Right atrium auricular region (tissue), 2 donors: ENCODE data around the gene POLR1F. TPM values are rescaled to one million over a fixed set of nuclear protein-coding genes. Genes with fewer than 3 reads are reported as not detected.

ENCODE experiments used
- DNase-seq: peaks from one replicate; pipeline ENCODE4 v3.0.0-alpha.2; 2019; ENCODE audit warnings: low spot score
- H3K27ac ChIP-seq, 2 donors: fragments of 200-600 bp; sonication (generic); 1 replicate in 1 of 2; 2 replicates in 1 of 2; pipeline ENCODE4 v1.5.1; 2016 to 2019
- H3K27me3 ChIP-seq, 2 donors: fragments of 200-600 bp; sonication (generic); one replicate each; pipeline versions ENCODE4 v1.5.1 to v1.6.0; 2017 to 2019
- H3K36me3 ChIP-seq: fragments of 200-600 bp; sonication (generic); one replicate; pipeline ENCODE4 v1.5.1; 2016
- H3K4me1 ChIP-seq, 2 donors: fragments of 200-600 bp; sonication (generic); one replicate each; pipeline versions ENCODE4 v1.5.1 to v1.6.0; 2017 to 2019
- H3K4me3 ChIP-seq, 2 donors: fragments of 200-600 bp; sonication (generic); 1 replicate in 1 of 2; 2 replicates in 1 of 2; pipeline ENCODE4 v1.5.1; 2017 to 2019; ENCODE audit warnings: mild to moderate bottlenecking in 1 of 2, moderate library complexity in 1 of 2
- H3K9me3 ChIP-seq, 2 donors: fragments of 200-600 bp; sonication (generic); one replicate each; pipeline ENCODE4 v1.5.1; 2019
- CTCF ChIP-seq, 2 donors: fragments of 200-600 bp; sonication (generic); IDR thresholded peaks; one replicate each; pipeline ENCODE4 v1.5.1; 2019; ENCODE audit warnings: antibody characterized with exemption in 2 of 2
- total RNA-seq, 2 donors: library from RNA; depleted of rRNA; stranded (reverse); fragments of >200 nt; gene quantifications; one replicate each; pipeline ENCODE4 v1.1.0, GENCODE V29; 2016

The POLR1F gene
- total RNA-seq, 2 donors from 2014 or later, result 8.5 to 18.9 TPM

GRCh38 chr7:19744075-19744474 is 35.2 kb upstream of the POLR1F start:
- Histone ChIP-seq H3K4me1 (no peaks in the 10 kb centered on the region), H3K9me3 (no peaks in the 10 kb centered on the region), H3K4me3 (no peak overlapping the region), H3K27ac (no peak overlapping the region), H3K36me3 (no peaks in the 10 kb centered on the region), H3K27me3 (no peaks in the 10 kb centered on the region)
- TF ChIP-seq CTCF (IDR thresholded peaks at IDR 0.05), result no peak
- no peak for DNase-seq

GRCh38 chr7:19728716-19729115 is 19.9 kb upstream of the POLR1F start:
- Histone ChIP-seq H3K4me1 (no peaks in the 10 kb centered on the region), H3K27me3 (no peaks in the 10 kb centered on the region), H3K9me3 (no peaks in the 10 kb centered on the region), H3K4me3 (no peak overlapping the region), H3K27ac (no peak overlapping the region), H3K36me3 (no peaks in the 10 kb centered on the region)
- DNase-seq, result no peak
- no peak for TF ChIP-seq CTCF (IDR thresholded peaks at IDR 0.05)

- no peak for DNase-seq
- no peaks in the 10 kb centered on the region for H3K27me3 ChIP-seq
- no peak overlapping the region for H3K4me3 ChIP-seq
- H3K27ac ChIP-seq, result no peak overlapping the region
- H3K4me1 ChIP-seq, result no peaks in the 10 kb centered on the region
- no peak for TF ChIP-seq CTCF (IDR thresholded peaks at IDR 0.05)
- no peaks in the 10 kb centered on the region for H3K36me3 ChIP-seq
- H3K9me3 ChIP-seq, result no peaks in the 10 kb centered on the region
These were observed 16.9 kb upstream of the POLR1F start for GRCh38 chr7:19725770-19726169.

GRCh38 chr7:19715499-19715898 is 6.7 kb upstream of the POLR1F start:
- TF ChIP-seq CTCF (IDR thresholded peaks at IDR 0.05), result no peak
- H3K27ac ChIP-seq, result no peak overlapping the region
- H3K36me3 ChIP-seq, result no peaks in the 10 kb centered on the region
- H3K4me1 ChIP-seq, result no peaks in the 10 kb centered on the region
- no peaks in the 10 kb centered on the region for H3K27me3 ChIP-seq
- no peaks in the 10 kb centered on the region for H3K9me3 ChIP-seq
- DNase-seq, result no peak
- no peak overlapping the region for H3K4me3 ChIP-seq

GRCh38 chr7:19713676-19714075 is 4.8 kb upstream of the POLR1F start:
- no peak for DNase-seq
- Histone ChIP-seq H3K4me1 (peaks cover 0 to 9% of the 10 kb centered on the region in 2 donors), H3K9me3 (no peaks in the 10 kb centered on the region), H3K27me3 (no peaks in the 10 kb centered on the region), H3K27ac (no peak overlapping the region), H3K36me3 (no peaks in the 10 kb centered on the region), H3K4me3 (no peak overlapping the region)
- peak; percentile 19 to 68 for TF ChIP-seq CTCF (IDR thresholded peaks at IDR 0.05)

- peak in 1 of 2 donors; percentile 21 for TF ChIP-seq CTCF (IDR thresholded peaks at IDR 0.05)
- Histone ChIP-seq H3K36me3 (no peaks in the 10 kb centered on the region), H3K4me1 (peaks cover 0 to 27% of the 10 kb centered on the region in 2 donors), H3K4me3 (peak overlapping the region; percentile 90 to 92), H3K27ac (peak overlapping the region; percentile 74 to 83), H3K27me3 (no peaks in the 10 kb centered on the region), H3K9me3 (no peaks in the 10 kb centered on the region)
- DNase-seq, result no peak
These were observed 377 bp upstream of the POLR1F start for GRCh38 chr7:19709249-19709578.
